Measurements from ENCODE around the gene ZNF366.

The ZNF366 gene

GRCh38 chr5:72477644-72478043 is 29.6 kb downstream of the ZNF366 start:
- TF ChIP-seq CTCF (IDR thresholded peaks at IDR 0.05; ENCODE audit: control insufficient read depth, extremely low read depth, insufficient read depth) = no peak
- no peak for DNase-seq (ENCODE audit: low read depth)
- H3K4me3 ChIP-seq (ENCODE audit: low read depth, low read length) = no peak overlapping the region

- no peak for DNase-seq (ENCODE audit: low read depth)
- no peak for TF ChIP-seq CTCF (IDR thresholded peaks at IDR 0.05; ENCODE audit: control insufficient read depth, extremely low read depth, insufficient read depth)
- no peak overlapping the region for H3K4me3 ChIP-seq (ENCODE audit: low read depth, low read length)
Measured at GRCh38 chr5:72477176-72477575, 30.0 kb downstream of the ZNF366 start.

- TF ChIP-seq CTCF (IDR thresholded peaks at IDR 0.05; ENCODE audit: control insufficient read depth, extremely low read depth, insufficient read depth) = no peak
- H3K4me3 ChIP-seq (ENCODE audit: low read depth, low read length) = no peak overlapping the region
- DNase-seq (ENCODE audit: low read depth) = no peak
Measured at GRCh38 chr5:72476721-72477120, 30.5 kb downstream of the ZNF366 start.

- no peak for TF ChIP-seq CTCF (IDR thresholded peaks at IDR 0.05; ENCODE audit: control insufficient read depth, extremely low read depth, insufficient read depth)
- H3K4me3 ChIP-seq (ENCODE audit: low read depth, low read length) = no peak overlapping the region
- DNase-seq (ENCODE audit: low read depth) = no peak
Measured at GRCh38 chr5:72476275-72476674, 30.9 kb downstream of the ZNF366 start.

GRCh38 chr5:72474516-72474915 is 32.7 kb downstream of the ZNF366 start:
- no peak for TF ChIP-seq CTCF (IDR thresholded peaks at IDR 0.05; ENCODE audit: control insufficient read depth, extremely low read depth, insufficient read depth)
- no peak for DNase-seq (ENCODE audit: low read depth)
- H3K4me3 ChIP-seq (ENCODE audit: low read depth, low read length) = no peak overlapping the region

- DNase-seq (ENCODE audit: low read depth) = no peak
- H3K4me3 ChIP-seq (ENCODE audit: low read depth, low read length) = no peak overlapping the region
- no peak for TF ChIP-seq CTCF (IDR thresholded peaks at IDR 0.05; ENCODE audit: control insufficient read depth, extremely low read depth, insufficient read depth)
Measured at GRCh38 chr5:72474046-72474500, 33.1 kb downstream of the ZNF366 start.

GRCh38 chr5:72472666-72473422 is 34.4 kb downstream of the ZNF366 start:
- no peak for DNase-seq (ENCODE audit: low read depth)
- TF ChIP-seq CTCF (IDR thresholded peaks at IDR 0.05; ENCODE audit: control insufficient read depth, extremely low read depth, insufficient read depth) = no peak

More at GRCh38 chr5:72472666-72473422, 34.4 kb downstream of the ZNF366 start:
- no peak overlapping the region for H3K4me3 ChIP-seq (ENCODE audit: low read depth, low read length)

Measured in LNCaP clone FGC (cell line).